Stimulated activated naive CD8-positive, alpha-beta T cell treated with anti-CD3 and anti-CD28 coated beads, Interleukin-15, amount 100 ng/mL, for 72 hours (primary cell): Measurements from ENCODE around the gene ARL6IP4.

Source experiments
- ATAC-seq: fragments of 150-1000 bp; cut with Tn5 transposase; 2 replicates; pipeline ENCODE4 v1.10.0; 2021; ENCODE audit warnings: mild to moderate bottlenecking, moderate library complexity
- DNase-seq, 2 donors: peaks; one replicate each; pipeline ENCODE4 v3.0.0; 2021 to 2022
- H3K27ac Mint-ChIP-seq, 2 donors: one replicate each; pipeline ENCODE4 v1.8.0; 2022; ENCODE audit warnings: mild to moderate bottlenecking in 2 of 2, mixed read lengths in 2 of 2, moderate library complexity in 2 of 2
- H3K27me3 Mint-ChIP-seq: one replicate; pipeline ENCODE4 v1.8.0; 2022; ENCODE audit warnings: mixed read lengths
- H3K4me1 Mint-ChIP-seq: one replicate; pipeline ENCODE4 v1.8.0; 2022; ENCODE audit warnings: mild to moderate bottlenecking, mixed read lengths
- H3K4me3 Mint-ChIP-seq, 2 donors: one replicate each; pipeline ENCODE4 v1.8.0; 2022; ENCODE audit warnings: mild to moderate bottlenecking in 2 of 2, mixed read lengths in 2 of 2, moderate library complexity in 1 of 2
- H3K9me3 Mint-ChIP-seq, 2 donors: one replicate each; pipeline ENCODE4 v1.8.0; 2022; ENCODE audit warnings: mixed read lengths in 2 of 2

The ARL6IP4 gene

DNA sequence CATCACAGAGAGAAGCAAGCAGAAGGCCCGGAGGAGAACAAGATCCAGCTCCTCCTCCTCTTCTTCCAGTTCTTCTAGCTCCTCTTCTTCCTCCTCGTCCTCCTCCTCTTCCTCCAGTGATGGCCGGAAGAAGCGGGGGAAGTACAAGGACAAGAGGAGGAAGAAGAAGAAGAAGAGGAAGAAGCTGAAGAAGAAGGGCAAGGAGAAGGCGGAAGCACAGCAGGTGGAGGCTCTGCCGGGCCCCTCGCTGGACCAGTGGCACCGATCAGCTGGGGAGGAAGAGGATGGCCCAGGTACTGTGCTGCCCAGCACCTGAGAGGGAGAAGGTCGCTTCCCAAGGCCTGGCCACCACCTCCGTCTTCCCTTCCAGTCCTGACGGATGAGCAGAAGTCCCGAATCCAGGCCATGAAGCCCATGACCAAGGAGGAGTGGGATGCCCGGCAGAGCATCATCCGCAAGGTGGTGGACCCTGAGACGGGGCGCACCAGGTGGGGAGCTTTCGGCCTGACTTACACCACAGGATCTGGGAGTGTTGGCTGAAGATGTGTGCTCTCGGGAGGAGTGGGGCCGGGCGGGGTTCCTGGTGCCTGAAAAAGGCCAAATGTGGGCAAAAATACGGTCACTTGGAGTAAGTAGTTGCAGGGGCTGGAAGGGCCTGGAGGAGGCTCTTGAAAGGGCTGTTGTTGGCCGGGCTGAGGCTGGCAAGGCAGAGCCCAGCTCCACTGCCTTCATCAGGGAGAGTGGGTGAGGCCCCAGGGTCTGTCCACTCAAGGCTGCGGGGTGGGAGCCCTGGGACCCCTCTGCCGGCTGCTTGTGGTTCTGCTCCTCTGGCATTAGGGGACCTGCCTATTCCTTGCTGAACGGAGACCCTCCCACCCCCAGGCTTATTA is 1.4 kb downstream of the ARL6IP4 start:
- no peaks in the 10 kb centered on the region for H3K9me3 Mint-ChIP-seq
- no peak for DNase-seq
- peaks cover 69% of the 10 kb centered on the region for H3K4me1 Mint-ChIP-seq
- peak overlapping the region; percentile 36 to 96 for H3K27ac Mint-ChIP-seq
- ATAC-seq = no peak
- no peaks in the 10 kb centered on the region for H3K27me3 Mint-ChIP-seq
- H3K4me3 Mint-ChIP-seq = peak overlapping the region; percentile 91 to 97

DNA sequence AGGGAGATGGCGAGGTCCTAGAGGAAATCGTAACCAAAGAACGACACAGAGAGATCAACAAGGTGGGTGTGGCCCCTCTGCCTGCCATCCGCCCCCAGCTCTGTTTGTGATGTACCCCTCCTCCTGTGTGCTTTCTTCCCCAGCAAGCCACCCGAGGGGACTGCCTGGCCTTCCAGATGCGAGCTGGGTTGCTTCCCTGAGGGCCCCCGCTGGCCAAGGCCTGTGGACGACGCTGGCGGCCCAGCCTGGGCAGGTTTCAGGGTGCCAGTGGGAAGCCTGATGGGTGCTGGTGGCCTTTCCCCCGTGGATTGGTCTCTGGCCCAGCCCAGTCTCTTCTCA is 2.0 kb downstream of the ARL6IP4 start:
- H3K9me3 Mint-ChIP-seq = no peaks in the 10 kb centered on the region
- DNase-seq (no peak), ATAC-seq (no peak)
- H3K4me3 Mint-ChIP-seq = peak overlapping the region; percentile 91 to 97
- H3K27ac Mint-ChIP-seq = peak overlapping the region; percentile 19 to 96
- H3K4me1 Mint-ChIP-seq = peaks cover 63% of the 10 kb centered on the region
- H3K27me3 Mint-ChIP-seq = no peaks in the 10 kb centered on the region

DNA sequence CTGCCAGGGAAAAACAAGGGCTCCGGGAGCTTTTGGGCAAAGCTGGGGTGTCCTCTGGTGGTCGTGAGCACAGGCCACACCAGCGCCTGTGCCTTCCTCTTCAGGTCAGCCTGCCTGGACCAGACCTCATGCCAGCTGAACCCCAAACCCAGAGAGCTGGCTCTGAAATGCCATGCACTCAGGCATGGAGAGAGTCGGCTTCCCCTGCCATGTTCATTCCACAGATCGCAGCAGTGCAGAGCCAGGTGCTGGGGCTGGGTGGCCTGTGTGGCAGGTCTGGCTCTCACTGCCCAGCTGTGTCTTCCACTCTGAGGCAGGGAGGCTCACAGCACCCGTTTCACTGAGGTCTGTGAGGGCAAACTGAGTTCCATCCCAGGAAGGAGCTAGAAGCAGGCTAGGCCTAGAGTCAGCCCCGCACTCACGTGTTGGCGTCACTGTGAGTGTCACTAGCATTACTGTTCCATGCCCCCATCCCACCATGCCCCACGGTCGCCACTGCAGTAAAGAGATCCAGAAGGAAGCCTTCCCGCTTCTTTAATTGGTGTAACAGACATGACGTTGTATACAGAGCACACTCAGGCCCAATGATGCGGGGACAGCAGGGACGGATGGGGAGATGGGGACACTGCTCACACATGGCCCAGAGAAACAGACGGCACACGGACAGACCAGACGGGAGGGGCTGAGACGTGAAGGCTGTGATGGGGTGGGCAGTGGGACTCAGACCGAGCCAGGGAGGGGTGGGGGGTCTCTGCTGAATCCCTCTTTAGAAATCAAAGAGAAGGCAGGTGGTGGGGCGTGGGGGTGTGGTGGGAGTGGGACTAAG is 2.7 kb downstream of the ARL6IP4 start:
- no peaks in the 10 kb centered on the region for H3K9me3 Mint-ChIP-seq
- peak overlapping the region; percentile 91 to 97 for H3K4me3 Mint-ChIP-seq
- ATAC-seq (no peak), DNase-seq (no peak)
- H3K27me3 Mint-ChIP-seq = no peaks in the 10 kb centered on the region
- peaks cover 55% of the 10 kb centered on the region for H3K4me1 Mint-ChIP-seq
- peak overlapping the region; percentile 65 to 91 for H3K27ac Mint-ChIP-seq

DNA sequence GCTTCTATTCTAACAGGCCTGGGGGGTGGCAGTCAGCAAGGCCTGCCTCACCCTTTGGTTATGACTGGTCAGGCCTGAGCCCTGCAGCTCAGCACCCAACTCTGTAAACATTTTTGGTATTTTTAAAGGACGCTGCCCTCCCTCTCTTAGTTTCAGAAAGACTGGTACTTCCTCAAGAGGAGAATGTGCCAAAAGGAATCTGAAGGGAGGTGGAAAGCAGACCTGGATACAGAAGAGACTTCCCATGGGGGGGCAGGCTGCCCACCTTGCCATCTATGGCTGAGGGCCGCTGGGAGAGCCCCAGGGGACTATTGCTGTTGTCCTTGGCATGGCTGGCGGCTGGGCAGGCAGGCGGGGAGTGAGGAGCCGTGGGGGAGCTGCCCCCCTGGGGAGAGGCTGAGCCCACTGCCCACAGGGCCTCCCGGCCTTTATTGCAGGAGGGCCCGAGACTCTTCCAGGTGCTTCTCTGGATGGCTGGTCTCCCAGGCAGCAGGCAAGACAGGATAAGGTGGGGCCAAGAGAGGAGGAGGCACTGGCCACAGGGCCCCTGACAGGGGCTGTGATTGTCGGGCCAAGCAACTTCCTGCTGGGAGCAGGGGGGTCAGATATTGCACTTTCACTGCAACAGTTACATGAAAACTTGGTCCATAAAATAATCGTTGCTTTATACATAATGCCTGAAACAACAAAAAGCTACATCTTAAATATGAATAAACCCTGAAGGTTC is 3.5 kb downstream of the ARL6IP4 start:
- peak overlapping the region; percentile 65 to 91 for H3K27ac Mint-ChIP-seq
- no peaks in the 10 kb centered on the region for H3K9me3 Mint-ChIP-seq
- DNase-seq (no peak), ATAC-seq (no peak)
- H3K4me1 Mint-ChIP-seq = peaks cover 49% of the 10 kb centered on the region
- H3K4me3 Mint-ChIP-seq = peak overlapping the region in 1 of 2 donors; percentile 57
- H3K27me3 Mint-ChIP-seq = no peaks in the 10 kb centered on the region

DNA sequence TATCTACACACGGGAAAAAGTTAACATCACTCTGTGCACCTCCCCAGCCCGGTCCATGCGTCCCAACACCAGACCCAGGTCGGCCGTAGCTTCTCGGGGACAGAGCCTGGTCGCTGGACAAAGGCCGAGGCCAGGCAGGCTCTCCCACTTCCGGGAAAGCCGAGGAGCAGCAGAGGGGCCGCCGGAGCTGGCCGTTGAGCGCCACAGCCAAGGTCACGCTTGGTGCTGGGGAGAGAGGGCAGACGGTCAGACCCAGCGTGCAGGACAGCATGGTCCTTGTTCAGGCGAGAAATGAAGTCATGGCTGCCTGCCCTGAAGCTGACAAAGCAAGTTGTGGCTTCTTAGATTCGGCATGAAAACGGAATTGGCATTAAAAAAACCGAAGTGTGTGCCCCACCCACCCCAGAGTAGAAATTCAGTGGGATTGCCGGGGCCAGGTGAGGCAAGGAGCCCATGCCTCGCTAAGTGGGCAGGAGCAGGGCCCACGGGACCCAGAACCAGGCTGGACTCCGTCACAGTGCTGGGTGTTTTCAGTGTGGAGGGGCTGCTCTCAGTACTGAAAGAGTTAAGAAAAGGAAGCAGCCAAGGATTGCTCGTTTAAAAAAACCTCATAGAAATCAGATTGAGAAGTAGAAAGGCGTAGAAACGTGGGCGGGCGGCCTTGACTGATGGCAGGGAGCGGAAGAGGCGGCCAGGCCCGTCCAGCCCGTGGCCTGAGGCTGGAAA is 4.3 kb downstream of the ARL6IP4 start:
- no peaks in the 10 kb centered on the region for H3K9me3 Mint-ChIP-seq
- H3K4me3 Mint-ChIP-seq = no peak overlapping the region
- H3K27ac Mint-ChIP-seq = peak overlapping the region; percentile 79 to 95
- H3K4me1 Mint-ChIP-seq = peaks cover 42% of the 10 kb centered on the region
- no peaks in the 10 kb centered on the region for H3K27me3 Mint-ChIP-seq
- DNase-seq = no peak
- no peak for ATAC-seq

DNA sequence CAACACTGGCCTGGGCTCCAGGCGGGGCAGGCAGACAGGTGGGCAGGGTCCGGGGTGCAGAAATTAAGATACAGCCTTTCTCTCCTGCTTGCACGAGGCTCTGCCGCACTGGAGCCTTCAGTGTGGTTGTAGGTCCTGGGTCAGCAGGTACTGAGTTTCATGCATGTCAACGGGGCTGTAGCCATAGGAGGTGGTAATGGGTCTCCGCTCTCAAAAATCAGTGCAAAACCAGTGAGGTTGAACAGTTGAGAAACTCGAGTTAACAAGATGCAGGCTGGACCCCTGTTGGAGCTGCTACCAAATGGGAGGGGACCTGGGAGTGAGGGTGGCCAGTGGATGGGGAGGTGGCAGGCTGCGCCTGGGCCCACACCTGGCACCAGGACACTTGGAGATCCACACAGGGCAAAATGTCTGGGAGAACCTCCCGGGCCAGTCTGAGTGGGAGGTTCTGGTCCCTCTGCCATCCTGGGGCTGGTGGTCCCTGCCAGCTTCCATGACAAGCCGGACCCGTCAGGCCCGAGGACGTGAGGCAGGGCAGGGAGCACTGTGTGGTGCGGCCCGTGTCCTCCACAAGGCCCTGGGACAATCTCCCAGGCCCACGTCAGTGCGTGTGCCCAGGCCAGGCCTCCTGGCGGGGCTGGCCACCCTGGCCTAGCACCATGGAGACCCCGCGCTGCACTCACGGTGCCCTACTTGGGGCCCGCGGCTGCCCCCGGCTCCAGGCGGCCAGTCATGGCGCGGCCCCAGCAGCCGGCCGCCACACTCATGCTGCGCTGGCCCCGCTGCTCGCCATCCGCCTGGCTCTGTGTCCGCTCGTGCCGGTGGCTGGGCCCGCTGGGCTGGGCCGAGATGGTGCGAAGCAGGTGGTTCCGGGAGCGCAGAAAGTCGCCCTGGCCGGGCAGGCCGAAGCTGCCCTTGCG is 5.1 kb downstream of the ARL6IP4 start:
- H3K27me3 Mint-ChIP-seq = no peaks in the 10 kb centered on the region
- ATAC-seq (no peak), DNase-seq (no peak)
- H3K9me3 Mint-ChIP-seq = no peaks in the 10 kb centered on the region
- H3K4me3 Mint-ChIP-seq = no peak overlapping the region
- no peak overlapping the region for H3K27ac Mint-ChIP-seq
- H3K4me1 Mint-ChIP-seq = peaks cover 42% of the 10 kb centered on the region

DNA sequence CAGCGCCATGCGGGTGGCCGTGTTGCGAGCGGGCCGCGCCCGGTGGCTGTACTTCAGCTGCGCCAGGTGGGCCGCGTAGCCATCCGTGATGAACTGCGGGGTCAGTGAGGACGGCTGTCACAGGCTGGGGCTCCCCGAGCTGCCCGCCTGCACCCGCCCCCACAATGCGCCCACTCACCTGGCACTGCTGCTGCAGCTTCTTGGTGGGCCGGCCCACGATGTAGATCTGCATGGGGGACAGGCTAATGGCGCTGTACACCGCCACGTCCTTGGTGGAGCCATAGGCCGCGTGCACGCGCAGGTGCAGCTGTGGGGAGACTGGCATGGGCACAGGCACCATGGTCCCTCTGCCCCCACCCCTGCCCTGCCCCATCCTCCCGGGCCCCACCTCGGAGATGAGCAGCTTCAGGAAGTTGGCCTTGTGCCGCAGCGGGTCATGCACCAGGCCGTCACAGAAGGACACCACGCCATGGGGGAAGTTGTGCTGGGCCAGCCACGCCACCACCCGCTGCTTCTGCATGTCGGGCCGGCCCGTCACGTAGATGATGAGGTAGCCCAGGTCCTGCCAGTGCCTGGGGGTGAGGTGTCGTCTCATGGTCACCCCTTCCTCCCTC is 5.9 kb downstream of the ARL6IP4 start:
- H3K27me3 Mint-ChIP-seq = no peaks in the 10 kb centered on the region
- DNase-seq = no peak
- no peaks in the 10 kb centered on the region for H3K9me3 Mint-ChIP-seq
- H3K27ac Mint-ChIP-seq = peak overlapping the region in 1 of 2 donors; percentile 85
- no peak for ATAC-seq
- H3K4me3 Mint-ChIP-seq = peak overlapping the region in 1 of 2 donors; percentile 26
- peaks cover 41% of the 10 kb centered on the region for H3K4me1 Mint-ChIP-seq

DNA sequence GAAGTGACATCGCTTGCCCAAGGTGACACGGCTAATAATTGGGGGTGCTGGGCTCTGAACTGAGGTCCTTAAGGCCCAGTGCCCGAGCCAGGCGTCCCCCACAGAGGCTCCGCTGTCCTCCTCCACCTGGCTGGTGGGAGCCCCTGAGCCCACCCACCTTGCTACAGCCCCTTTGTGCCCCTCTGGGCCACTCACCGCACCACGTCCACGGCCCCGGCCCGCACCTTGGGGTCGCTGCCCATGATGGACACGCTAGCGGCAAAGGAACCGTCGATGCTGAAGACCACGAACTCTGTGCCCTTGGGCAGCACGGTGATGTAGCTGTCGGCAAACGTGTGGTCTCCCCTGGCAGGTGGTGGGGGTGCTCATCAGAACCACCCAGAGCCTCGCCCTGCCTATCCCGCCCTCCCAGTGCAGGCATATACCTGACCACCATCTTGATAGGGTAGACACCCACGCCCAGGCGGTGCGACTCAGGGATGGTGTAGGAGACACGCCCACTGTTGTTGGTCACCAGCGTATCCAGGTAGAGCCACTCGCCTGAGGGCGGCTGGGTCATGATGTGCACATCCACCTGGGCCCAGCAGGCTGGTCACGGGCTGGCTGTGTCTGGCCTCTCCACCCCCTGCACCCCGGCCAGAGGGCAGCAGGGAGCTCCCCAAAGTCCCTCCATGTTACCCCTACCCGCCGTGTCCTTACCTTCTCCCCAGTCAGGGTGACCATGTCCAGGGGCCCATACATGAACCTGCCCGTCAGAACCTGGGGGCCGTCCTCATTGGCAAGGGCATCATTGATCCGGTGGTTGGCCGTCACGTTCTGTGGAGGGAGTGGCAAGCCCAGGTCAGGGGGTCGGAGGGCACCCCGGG is 6.8 kb downstream of the ARL6IP4 start:
- Mint-ChIP-seq H3K9me3 (no peaks in the 10 kb centered on the region), H3K27ac (peak overlapping the region in 1 of 2 donors; percentile 82), H3K4me1 (peaks cover 34% of the 10 kb centered on the region), H3K4me3 (no peak overlapping the region), H3K27me3 (no peaks in the 10 kb centered on the region)
- DNase-seq (no peak), ATAC-seq (no peak)

DNA sequence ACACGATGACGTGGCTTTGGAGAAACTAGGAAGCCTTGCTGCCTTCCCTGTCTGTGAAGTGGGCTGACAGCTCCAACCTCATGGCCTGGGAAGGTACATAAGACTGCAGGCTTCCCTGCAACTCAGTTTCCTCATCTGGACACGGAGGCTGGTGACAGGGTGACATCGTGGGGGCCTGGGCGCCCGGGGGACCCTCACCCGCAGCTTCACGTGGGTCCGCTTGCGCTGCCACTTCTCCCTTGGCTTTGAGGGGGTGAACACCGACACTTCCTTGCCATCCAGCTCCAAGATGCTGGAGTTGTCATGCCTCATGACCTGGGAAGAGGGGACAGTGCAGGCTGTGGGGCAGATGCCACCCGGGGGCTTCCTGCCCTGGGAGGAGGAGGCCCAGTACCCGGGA is 7.6 kb downstream of the ARL6IP4 start:
- H3K4me3 Mint-ChIP-seq = no peak overlapping the region
- no peak overlapping the region for H3K27ac Mint-ChIP-seq
- H3K27me3 Mint-ChIP-seq = no peaks in the 10 kb centered on the region
- no peak for DNase-seq
- no peaks in the 10 kb centered on the region for H3K9me3 Mint-ChIP-seq
- peaks cover 32% of the 10 kb centered on the region for H3K4me1 Mint-ChIP-seq
- ATAC-seq = no peak

DNA sequence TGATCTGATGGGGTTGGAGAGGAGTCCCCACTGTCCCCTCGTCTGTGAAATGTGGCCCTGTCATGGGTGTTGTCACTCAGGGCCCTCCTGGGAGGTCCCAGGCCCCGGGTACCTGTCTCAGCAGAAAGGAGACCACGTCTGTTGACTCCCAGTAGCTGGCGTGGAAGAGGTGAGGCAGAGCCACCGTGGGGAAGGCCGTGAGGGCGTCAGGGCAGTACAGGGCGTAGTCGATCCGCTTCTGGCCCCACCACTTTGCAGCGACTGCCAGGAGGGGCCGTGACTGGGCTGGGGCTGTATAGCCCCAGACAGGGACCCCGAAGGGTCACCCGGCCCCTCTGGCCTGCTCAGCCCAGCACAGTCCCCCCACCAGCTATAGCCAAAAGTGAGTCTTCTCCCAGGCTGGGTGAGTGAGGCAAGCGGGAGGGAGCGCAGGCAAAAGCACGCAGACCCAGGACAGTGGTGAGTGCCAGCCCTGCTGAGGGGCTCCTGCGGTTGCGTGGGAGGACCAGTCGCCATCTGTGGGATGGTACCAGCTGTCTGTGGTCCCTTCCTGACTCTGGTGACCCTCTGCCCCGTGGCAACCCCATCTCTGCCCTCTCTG is 8.2 kb downstream of the ARL6IP4 start:
- Mint-ChIP-seq H3K4me3 (no peak overlapping the region), H3K9me3 (no peaks in the 10 kb centered on the region), H3K27me3 (no peaks in the 10 kb centered on the region), H3K27ac (peak overlapping the region; percentile 21 to 85), H3K4me1 (peaks cover 32% of the 10 kb centered on the region)
- ATAC-seq (no peak), DNase-seq (no peak)

DNA sequence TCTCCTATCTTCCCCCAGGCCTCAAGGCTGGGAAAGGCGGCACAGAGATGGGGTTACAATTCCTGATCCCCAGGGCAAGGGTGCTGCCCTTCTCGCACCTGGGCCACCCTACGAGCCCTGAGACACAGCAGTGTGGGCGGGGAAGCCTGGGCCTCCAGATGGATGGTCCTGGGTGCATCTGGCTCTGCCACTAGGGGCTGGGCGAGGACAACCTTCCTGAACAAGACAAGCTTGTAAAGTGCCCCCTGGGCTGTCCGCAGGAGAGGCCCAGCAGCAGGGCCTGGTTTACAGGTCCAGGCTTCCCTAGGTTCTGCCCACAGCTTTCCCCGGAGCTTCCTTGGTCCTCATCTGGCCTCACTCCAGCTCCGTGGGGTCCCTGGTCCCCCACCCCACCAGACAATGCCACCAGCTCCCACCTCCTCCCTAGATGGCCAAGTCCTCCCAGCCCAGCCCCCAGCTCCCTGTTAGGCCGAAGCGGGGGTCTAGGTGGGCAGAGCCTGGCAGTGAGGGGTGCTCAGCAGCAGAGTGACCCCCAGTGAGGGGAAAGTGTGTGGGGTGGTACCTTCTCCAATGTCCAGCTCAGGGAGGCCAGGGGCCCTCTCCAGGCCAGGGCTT is 8.9 kb downstream of the ARL6IP4 start:
- Mint-ChIP-seq H3K9me3 (no peaks in the 10 kb centered on the region), H3K27me3 (no peaks in the 10 kb centered on the region), H3K4me1 (peaks cover 32% of the 10 kb centered on the region), H3K4me3 (no peak overlapping the region), H3K27ac (no peak overlapping the region)
- DNase-seq (no peak), ATAC-seq (no peak)

DNA sequence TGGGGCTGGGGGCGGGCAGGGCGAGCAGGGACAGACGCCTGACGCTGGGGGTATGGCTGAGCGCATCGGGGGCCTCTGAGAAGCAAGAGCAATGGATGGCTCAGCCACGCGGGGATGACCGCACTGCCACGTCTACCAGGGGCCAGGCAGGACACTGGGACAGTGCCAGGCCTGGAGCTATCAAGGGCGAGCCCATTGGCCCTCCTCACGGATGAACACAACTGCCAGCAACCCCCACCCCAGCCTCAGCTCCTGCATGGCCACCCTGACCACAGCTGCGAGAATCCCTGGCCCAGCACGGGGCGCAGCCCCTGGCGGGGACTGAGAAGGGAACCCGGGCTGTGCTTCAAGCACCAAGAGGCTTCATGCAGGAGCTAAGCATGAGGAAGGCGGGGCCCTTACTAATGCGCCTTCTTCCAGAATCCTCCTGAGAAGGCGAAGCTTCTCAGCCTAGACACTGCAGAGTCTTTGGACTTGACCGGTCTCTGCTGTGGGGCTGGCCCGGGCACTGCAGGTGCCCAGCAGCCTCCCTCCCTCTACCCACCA is 9.5 kb downstream of the ARL6IP4 start:
- no peak for DNase-seq
- Mint-ChIP-seq H3K4me1 (peaks cover 28% of the 10 kb centered on the region), H3K4me3 (no peak overlapping the region), H3K27ac (peak overlapping the region in 1 of 2 donors; percentile 92), H3K27me3 (no peaks in the 10 kb centered on the region), H3K9me3 (no peaks in the 10 kb centered on the region)
- ATAC-seq = no peak
